HG02970 (cell line): Measurements from ENCODE around the gene NFS1.

Source experiments
- ATAC-seq: cut with Tn5 transposase; IDR thresholded peaks from one replicate; pipeline ENCODE4 v1.9.1; 2021; ENCODE audit warnings: mild to moderate bottlenecking, moderate library complexity, moderate number of reproducible peaks; ENCODE audit not compliant: unreplicated experiment, low FRiP score

NFS1 gene

DNA sequence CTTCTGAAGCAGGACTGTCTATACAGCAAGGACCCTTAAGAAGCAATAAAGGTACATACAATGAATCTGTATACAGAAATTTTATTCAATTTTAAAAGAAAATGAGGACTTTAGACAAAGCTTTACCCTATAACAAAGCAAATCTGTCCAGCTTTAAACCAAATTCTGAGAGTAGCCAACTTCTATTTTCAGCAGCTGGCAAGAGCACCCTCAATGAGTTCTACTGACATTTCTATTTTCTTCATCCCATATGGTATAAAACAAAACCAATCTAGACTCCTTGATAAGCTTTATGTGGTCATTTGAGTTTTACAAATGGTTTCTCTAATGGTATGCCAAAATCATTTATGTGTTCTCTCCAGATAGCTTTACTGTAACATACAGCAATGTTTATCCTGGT is 47.2 kb downstream of the NFS1 start:
- no peak for ATAC-seq

- no peak for ATAC-seq
Observed at GRCh38 chr20:35650632-35651031, 48.5 kb downstream of the NFS1 start.

GRCh38 chr20:35648836-35649235 is 50.3 kb downstream of the NFS1 start:
- no peak for ATAC-seq

- ATAC-seq: no peak
Observed at GRCh38 chr20:35644806-35645205, 54.3 kb downstream of the NFS1 start.

DNA sequence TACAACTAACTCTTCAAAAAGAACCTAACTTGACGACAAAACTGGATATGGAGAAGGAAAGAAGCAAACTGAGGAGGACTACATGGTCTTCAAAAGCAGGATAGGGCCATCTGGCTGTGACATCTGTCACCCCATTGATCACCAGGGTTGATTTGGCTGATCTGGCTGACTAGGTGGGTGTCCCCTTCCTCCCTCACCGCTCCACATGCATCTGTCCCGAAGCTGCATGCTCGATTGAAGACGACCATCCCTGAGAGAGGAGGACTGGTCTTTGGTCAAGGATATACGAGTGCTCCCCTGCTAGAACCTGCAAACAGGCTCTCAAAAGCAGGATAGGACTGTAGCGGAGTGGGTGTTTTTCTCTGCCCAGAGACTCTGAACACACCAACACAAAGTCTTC is 56.1 kb downstream of the NFS1 start:
- ATAC-seq: no peak

- no peak for ATAC-seq
Observed at GRCh38 chr20:35641743-35642142, 57.4 kb downstream of the NFS1 start.

GRCh38 chr20:35640724-35641123 is 58.4 kb downstream of the NFS1 start:
- ATAC-seq: no peak

GRCh38 chr20:35638751-35639150 is 60.4 kb downstream of the NFS1 start:
- ATAC-seq: no peak

DNA sequence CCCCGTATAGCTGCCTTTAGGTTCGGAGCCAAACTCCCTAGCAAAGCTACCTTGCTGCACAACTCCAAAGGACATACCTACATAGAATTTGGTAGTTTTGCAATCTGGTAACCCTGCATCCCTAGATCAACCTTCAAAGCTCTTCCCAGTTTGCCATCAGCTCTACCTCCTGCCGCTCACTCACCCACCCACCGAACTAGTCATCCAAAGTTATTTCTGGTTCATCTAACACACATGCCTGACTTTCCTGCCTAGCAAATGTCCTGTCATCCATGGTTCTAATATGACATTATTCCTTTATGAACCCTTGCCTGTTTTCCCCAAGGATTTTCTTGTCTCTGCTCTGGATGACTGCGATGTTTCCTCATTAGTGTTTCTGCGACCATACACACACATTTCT is 61.9 kb downstream of the NFS1 start:
- no peak for ATAC-seq

DNA sequence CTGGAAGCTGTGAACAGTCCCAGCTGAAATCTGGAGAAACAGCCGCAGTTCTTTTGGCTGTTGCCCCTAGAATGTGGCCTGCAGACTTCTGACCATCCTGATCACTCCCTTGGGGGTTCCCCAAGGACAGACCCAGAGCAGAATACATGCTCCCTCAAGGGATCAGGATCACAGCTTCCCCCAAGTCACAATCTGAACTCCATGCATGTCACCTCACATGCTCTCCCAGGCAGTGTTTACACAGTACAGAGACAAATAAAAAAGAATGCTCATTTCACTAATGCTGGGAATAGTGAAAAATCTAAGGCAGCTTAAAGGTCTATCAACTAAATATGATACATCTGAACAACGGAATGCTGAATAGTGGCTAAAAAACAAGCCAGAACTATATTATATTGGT is 63.1 kb downstream of the NFS1 start:
- no peak for ATAC-seq

DNA sequence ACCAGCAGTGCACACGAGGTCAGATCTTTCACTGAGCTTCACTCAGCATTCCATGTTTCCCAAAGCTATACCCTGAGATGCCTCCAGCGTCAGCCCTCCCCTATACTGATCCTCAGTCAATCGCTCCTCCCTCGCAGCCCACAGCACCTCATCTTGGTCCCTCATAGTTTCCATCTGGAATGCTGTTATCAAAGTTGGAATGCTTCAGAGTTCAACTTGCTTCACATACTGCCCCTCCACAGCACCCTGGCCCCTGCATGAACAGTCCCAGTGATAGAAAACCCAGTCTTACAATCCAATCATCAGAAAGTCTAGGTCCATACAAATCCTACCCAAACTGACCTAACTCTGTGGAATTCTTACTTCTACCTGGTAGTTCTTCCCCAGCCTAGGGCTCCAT is 63.5 kb downstream of the NFS1 start:
- no peak for ATAC-seq

GRCh38 chr20:35632539-35633115 is 66.5 kb downstream of the NFS1 start:
- no peak for ATAC-seq

- ATAC-seq: no peak
Observed at GRCh38 chr20:35630636-35631035, 68.5 kb downstream of the NFS1 start.

DNA sequence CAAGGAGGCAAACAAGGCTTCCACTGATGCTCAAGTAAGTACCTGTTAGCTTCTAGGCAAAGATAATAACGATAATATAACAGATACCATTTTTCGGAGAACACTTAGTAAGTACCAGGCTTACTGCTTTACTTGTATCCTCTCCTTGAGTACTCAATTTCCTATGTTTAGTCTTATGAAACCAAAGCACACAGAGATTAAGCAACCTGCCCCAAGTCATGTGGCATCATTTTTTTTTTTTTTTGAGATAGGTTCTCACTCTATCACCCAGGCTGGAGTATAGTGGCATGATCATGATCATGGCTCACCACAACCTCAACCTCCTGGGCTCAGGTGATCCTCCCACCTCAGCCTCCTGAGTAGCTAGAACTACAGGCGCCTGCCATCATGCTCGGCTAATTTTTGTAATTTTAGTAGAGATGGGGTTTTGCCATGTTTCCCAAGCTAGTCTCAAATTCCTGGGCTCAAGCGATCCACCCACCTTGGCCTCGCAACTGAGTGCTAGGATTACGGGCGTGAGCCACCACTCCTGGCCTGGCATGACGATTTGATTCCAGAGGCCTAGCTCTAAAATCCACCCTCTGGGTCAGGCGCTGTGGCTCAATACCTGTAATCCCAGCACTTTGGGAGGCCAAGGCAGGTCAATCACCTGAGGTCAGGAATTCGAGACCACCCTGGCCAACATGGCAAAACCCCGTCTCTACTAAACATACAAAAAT is 69.6 kb downstream of the NFS1 start:
- no peak for ATAC-seq

DNA sequence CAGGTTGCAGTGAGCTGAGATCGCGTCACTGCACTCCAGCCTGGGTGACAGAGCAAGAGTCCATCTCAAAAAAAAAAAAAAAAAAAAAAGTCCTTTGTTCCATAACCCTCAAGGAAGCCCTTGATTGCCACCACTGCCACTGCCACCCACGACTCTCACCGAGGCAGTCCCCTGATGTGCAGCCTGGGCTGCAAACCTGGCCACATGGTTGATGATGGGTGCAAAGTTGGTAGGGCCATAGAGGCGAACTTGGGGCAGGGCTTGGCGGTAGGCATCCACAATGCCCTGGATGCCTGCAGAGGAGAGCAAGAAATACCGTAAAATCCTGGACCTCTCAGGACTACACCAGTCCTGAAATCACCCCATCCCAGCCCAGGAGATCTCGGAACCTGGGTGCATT is 72.0 kb downstream of the NFS1 start:
- ATAC-seq: no peak

GRCh38 chr20:35626386-35627001 is 72.7 kb downstream of the NFS1 start:
- no peak for ATAC-seq

DNA sequence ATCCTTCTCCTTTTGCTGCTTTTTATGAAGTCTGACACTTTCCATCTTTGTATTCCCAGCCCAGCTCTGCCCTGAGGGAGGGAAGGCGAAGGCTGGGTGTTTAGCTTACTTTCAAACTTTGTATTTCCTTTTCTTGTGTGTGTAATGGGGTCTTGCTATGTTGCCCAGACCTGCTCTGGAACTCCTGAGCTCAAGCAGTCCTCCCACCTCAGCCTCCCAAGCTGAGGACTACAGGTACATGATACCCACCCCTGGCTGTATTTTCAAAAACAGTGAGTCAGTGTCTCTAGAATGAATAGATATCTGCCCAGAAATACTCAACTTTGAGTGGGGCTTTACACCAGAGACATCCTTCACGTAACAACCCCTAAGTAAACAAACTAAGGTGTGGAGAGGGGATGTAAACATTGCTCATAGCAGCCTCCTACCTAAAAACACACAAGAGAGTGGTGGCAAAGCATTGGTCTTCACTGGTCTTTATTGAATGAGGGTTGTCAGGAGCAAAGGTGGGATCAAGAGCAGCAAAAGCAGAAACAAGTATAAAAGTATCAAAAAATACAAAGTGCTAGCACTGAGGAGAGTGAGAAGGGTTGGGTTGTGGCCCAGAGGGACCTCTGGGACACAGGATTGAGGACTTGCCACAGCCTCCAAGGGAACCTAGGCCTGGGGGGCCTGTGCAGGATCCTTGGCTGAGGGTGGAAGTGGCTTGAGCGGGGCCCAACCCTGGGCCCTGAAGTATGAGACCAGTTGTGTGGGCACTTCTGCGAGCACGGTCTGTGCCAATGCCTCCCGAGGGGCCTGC is 73.4 kb downstream of the NFS1 start:
- no peak for ATAC-seq

DNA sequence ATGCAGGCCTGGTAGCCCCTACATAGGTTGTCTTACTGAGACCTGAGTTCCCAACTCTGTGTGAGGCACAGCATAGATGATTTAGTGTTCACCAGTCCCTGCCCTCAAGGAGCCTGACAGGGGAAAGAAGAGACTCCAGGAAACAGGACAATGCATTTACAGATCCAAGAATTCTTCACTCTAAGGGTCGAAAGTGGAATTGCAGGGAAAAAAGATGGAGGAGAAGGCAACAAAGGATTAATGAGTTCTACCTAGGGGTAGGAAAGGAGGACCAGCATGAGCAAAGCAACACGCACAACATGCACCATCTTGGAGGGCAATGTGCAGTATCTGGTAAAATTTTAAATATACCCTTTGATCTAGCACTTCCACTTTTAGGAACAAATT is 77.6 kb downstream of the NFS1 start:
- no peak for ATAC-seq

DNA sequence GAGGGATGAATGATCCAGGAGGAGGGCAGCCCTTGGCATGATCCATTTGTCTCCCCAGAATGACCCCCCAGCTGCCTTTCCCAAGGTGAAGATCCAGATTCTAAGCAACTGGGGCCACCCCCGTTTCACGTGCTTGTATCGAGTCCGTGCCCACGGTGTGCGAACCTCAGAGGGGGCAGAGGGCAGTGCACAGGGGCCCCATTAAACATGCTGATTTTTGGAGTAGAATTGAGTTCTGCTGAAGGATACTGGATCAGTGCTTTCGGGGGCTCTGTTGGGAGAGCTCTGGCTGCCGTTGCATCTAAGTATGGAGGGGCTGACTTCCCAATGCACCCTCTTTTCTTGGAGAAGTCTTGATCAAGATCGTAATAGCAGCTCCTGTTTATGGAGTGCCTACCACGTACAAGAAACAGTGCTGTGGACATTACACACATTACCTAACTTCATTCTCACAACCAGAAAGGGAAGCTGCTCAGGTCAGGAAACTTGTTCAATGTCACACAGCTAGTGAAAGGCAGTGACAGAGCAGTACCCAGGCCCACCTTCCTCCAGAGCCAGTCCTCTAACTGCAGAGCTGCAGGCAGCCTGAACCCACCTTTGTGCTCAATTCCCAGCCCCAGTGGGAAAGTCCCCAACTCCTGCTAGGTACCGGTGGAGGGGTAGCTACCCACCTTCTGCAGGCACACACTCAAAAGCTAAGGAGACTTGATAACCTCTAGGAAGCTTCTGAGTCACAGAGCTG is 78.2 kb downstream of the NFS1 start:
- ATAC-seq: no peak

GRCh38 chr20:35619196-35620095 is 79.7 kb downstream of the NFS1 start:
- ATAC-seq: peak; percentile 32
